NCI-H2227 (cell line): Measurements from ENCODE around the gene SDHB.
"Not testable (repeated sequence)": the region's sequence is repeated elsewhere in the genome, so short reads cannot be mapped to it uniquely, and the experiment has no call there.

Source experiments
- DNase-seq: peaks from one replicate; lab custom pipeline; 2025; ENCODE audit not compliant: unreplicated experiment; lab: John Stamatoyannopoulos, UW

SDHB gene

DNA sequence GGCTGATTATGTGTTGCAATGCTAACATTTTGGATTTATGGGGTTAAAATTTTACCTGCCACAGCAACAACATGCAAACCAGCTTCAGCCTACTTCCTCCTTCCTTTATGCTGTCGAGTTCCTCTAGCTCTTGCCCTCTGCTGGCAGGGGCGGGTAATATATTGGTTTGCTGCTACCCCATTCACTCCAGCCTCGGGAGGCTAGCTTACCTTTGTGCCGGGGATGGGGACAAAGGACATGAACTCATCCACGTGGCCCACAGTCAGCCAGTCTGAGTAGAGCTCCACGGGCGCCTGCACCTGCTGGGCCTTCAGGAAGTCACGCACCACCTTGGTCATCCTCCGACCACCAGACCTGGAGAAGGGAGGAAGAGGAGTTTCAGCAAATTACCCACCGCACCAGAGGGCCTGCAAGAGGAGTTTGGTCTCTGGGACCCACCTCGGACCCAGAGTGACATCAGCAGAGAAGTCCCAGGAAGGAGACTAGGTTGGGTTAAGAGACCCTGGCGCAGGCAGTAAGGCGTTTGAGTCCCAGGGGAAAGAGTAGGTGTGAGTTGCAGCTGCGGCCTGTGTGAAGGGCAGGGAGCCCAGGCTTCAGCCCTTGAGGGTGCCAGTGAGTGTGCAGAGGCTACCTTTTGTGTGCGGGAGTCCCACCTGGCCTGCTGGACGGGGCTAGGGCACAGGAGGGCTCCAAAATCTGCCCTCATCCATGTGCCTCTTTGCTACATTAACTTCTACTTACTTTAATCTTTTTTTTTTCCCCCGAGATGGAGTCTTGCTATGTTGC is 21.8 kb upstream of the SDHB start:
- no peak for DNase-seq

DNA sequence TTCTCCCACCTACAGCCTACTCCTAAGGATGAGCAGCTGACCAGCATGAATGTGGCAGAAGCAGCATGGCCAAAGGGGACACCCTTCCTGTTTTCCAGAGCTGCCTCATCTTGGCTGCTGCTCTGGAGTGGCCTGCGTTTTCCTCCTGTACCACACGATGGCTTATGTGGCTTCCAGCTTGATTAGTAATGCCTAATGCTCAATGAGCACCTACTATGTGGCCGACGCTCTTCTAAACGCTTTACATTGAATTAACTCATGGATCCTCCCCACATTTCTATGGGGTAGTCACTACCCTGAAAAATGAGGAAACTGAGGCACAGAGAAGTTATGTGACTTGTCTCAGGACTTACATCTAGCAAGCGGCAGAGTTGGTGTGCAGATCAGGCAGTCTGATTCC is 18.0 kb upstream of the SDHB start:
- no peak for DNase-seq

DNA sequence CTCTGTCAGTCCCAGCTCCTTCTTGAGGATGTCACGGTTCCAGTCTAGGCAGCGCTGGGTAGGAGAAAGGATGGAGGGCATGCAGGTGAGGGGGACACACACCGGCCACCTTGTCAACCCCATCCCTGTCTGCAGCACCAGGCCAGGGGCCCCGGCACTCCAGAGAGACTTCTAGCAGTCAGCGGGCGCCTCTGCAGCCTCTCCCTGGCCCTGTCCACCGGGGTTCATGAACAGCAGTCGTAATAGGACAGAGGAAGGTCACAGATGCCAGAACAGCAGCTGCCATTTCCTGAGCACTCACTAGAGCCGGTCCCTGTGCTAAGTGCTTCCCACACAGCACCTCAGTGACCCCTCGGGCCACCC is 16.3 kb upstream of the SDHB start:
- no peak for DNase-seq

DNA sequence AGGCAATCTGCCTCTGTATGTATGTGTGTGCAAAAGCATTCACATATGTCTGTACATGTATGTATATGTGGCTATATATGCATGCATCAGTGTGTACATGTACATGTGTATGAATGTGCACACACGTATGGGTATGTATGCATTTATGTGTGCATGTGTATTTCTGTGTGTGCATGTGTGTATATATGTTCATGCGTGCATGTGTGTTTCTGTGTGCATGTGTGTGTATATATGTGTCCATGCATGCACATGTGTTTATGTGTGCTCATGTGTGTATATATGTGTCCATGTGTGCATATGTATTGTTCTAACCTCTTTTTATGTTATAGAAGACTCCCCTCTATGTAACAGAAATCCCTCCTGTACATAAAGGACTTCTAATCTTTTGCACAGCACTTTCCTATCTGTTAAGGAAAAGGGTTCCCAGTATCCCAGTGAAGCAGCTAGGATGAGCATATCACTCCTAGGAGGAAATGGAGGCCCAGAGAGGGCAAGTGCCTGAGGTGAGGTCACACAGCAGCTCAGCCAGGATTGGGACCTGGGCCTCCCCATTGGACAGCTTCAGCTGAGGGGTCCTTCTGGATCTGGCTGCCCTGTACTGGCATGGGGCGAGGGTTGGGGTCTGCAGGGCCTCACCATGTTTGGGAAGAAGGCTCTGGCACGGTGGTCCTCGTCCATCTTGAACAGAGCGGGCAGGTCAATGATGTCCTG is 15.8 kb upstream of the SDHB start:
- no peak for DNase-seq

DNA sequence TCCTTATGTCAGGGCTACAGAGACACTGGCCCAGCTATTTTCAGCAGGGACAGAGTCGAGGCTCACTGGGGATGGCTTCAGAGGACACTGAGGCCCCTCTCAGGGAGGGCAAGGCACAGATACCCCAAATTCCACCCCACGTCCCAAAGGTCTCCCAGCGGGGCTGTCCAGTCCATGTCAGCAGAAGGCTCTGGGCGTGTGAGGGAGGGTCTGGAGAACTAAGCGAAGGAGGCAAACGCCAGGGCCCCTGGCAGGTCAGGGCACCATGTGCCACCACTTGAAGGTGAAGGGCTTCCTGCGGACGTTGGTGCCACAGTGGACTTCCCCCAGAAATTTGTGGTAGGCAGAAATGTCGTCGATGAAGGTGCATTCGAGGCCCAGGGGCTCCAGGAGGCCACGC is 15.0 kb upstream of the SDHB start:
- no peak for DNase-seq

DNA sequence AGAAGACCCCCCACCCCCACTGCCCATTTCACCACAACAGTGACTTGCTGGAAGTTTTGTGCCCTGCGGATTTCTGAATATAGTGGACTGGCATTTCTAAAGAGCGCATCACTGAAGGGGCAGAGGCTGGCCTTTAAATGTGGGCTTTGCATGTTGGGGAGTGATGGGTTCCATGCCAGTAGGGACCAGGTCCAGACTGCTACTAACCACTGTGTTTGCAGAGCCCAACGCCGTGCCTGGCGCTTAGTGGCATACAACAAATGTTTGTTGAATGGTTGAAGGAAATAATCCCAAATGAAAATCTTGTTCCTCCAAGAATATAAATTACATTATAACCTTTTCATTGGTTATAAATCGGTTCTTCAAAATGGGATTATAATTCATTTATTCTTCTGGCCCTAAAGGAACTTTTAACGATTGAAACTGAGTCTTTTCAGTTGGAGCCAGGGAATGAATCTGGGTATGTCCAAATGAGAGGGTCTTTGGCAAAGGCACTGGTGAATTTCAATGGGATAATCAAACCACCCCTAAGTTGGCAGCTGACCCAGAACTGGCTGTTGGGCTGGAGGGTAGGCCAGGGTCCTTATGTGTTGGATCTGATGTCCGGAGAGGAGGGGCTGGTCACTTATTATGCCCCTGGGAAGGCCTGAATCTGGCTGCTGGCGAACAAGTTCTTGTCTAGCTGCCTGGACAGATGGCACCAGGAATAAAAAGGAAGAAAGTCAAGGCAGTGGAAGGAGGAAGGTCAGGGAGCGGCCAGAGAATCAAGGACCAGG is 13.8 kb upstream of the SDHB start:
- no peak for DNase-seq

DNA sequence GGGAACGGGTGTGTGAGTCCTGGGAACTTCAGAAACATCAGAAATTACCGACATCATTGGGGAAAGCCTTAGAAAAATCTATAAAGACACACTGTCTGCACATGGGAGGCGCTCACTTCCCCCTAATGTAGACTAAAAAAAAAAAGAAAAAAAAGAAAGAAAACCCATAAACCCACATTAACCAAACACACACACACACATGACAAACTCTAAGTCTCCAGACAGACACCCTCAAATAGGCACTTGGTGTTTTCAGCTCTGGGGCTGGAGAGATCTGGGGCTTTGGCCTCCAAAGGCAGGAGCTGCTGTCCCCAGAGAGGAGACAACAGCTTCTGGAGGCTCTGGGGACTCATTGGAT is 13.2 kb upstream of the SDHB start:
- no peak for DNase-seq

DNA sequence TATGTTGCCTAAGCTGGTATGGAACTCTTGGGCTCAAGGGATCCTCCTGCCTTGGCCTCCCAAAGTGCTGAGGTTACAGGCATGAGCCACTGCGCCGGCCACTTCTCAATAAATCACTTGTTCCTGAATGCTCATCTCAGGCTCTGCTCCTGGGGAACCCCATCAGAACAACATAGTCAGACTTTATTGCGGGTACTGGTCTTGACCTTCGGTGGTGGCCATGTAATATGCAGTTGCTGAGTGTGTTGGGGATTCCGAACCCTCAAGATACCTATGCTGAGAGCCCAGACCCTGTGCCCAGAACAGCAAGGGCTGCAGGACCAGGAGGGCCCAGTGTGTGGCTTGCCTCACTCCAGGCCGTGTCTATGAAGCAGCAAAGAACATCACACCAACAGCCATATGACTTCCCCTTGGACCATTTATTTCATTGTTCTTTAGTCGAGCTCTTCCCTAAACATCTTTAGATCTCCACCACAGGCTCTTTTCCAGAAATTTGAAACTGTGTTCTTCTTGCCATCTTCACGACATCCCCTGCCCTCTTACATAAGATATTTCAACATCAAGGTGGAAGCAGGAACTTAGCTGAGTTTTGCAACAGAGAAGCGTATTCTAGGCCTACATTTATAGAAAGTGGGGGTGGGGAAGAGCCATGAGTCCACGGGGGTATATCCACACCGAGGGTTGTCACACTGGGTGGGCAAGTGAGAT is 12.7 kb upstream of the SDHB start:
- no peak for DNase-seq

DNA sequence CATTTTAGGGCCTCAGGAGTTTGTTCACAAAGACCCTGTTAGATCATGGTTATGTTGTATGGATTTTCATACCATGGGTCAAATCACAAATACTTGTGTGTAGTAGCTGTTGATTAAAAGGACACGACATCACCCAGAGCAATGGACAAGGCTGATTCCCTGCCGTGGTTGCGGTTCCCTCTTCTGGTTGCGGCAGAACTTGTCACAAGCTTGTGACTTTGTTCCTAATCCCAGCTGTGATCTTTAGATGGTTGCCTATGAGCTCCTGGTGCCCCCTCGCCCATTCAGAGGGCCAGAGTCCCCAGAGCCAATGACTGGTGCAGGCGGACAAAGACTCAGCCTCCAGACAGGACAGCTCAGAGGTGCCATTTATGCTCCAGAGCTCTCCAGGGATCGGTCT is 11.8 kb upstream of the SDHB start:
- DNase-seq = no peak

DNA sequence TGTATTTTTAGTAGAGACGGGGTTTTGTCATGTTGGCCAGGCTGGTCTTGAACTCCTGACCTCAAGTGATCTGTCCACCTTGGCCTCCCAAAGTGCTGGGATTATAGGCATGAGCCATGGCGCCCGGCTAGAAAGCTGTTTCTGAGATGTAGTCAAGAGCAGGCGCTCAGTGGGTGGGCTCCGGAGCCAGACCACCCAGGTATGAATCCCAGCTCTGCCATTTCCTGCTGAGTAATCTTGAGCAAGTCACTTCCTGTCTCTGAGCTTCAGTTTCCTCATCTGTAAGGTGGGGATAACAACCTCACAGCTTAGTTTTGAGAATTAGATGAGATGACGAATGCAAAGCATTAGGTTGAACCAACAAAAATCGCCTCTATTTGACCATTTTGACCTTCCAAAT is 8.9 kb upstream of the SDHB start:
- DNase-seq = not testable (repeated sequence)

DNA sequence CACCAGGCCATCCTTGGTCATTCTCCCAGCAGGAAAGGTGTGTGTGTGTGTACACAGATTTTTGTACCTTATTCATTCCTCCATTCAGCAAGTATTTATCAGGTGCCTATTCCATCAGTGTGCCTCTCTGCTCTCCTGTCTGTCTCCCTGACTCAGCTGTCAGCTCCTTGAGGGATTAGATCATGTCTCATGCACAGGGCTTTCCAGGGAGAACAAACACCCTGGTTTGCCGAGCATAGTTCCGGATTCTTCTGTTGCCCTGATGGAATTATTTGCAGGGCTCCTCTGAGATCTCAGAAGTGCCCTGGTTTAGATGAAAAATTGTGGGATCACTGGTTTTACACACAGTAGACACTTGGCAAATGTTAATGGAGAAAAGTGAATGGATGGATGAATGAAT is 8.1 kb upstream of the SDHB start:
- no peak for DNase-seq

DNA sequence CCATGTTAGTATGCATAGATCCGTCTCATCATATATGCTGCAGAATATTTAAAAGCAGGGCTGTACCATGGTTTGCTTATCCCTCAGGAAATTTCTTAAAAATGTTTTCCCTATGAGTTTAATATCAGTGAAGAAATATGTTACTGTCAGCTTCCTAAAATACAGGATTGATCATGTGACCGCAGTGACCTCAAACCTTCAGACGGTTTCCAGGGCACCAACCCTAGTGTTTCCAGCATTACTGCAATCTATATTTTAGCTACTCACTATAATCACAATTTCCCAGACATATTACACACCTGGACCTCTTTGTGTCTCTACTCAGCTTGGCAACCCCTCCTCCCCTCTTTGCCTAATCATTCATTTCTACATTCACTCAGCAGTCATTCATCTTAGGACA is 7.7 kb upstream of the SDHB start:
- peak; percentile 31 for DNase-seq

DNA sequence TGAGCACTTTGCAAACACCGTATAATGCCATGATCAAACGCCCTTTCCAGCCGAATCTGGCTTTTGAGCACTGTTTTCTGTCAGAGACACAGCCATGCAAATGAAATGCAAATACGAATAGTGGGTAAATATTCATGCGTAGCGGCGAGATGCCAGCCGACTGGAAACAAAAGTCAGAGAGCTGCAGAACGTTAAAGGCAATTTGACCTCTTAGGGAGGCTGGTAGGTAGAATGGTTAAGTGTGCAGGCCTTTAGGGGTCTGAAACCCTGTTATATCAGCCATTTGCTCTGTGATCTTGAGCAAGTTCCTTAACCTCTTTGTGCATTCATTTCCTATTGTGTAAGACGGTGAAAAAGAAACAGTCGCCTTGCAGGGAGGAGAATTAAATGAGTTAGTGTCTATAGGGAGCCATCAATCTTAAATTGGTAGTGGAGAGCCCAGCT is 6.5 kb upstream of the SDHB start:
- no peak for DNase-seq

DNA sequence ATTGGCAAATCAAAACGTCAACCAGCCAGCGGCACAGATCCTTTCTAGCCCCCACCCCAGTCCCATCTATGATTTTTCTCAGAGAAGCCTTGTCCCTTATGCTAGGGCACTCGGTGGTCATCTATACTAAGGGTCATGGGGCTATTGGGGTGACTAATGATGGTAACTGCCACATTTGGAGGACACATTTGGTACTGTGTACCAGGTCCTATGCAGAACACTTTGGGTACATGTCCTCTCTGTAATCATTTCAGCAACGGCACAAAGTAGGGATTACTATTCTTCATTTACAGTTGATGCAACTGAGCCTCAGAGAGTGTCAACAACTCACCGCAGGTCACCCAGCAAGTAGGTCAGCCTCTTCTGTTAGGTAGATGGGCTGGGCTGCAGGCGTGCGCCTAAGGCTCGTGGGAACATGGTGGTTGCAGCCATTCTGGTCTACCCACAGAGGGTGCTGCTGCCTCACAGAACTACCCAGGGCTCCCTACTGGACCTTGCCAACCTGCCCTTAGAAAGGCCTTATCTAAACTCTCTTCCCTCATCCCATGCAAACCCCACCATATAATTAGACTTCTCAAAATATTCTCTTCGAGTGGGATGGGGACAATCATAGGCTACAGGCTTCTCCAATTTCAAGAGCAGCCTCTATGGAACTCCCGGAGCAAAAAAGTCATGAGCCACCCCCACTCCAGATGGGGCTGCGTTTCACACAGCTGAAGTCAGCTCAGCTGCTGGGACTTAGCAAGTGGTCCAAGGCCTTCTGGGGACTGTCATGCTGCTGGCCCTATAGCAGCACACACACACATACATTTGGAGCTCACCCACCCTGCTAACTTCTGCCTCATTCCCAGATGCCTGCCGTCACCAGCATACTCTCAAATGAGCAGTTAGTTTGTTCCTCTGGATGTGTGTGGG is 5.8 kb upstream of the SDHB start:
- peak; percentile 84 for DNase-seq

DNA sequence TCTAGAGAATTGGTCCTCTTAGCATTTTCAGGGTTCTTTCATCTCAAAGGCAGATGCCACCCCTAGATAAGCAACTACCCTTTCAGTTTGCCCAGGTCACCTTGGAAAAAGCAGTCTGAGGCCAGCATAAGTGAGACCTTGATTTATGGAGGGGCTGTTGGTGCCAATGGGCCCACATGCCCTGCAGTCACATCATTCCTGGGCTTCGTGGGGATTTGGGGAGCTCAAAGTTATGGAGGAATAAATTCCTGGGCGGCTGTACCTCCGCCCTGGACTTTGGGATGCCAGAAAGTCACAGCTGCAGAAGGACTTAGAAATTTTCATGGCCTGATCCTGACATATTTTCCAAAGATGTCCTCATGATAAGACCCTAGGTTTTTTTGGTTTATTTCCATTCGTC is 2.7 kb upstream of the SDHB start:
- no peak for DNase-seq

DNA sequence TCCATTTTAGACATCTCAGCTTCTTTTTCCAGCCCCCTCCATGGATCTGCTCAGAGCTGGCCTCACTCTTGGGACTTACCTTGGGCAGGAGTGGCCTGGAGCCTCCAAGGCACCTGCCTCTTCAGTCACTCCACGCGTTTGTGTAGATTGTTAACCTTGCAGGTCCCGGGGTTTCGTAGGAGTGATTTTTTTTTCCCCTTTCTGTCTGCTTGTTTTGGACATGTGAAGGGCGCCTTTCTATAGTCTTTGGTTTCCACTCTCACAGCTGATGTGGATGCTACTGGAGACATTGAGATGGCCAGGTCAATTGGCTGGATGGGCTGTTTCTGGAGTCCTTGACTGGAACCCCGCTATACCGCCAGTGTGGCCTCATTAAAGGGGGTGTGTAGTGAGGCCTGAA is 2.0 kb upstream of the SDHB start:
- no peak for DNase-seq

DNA sequence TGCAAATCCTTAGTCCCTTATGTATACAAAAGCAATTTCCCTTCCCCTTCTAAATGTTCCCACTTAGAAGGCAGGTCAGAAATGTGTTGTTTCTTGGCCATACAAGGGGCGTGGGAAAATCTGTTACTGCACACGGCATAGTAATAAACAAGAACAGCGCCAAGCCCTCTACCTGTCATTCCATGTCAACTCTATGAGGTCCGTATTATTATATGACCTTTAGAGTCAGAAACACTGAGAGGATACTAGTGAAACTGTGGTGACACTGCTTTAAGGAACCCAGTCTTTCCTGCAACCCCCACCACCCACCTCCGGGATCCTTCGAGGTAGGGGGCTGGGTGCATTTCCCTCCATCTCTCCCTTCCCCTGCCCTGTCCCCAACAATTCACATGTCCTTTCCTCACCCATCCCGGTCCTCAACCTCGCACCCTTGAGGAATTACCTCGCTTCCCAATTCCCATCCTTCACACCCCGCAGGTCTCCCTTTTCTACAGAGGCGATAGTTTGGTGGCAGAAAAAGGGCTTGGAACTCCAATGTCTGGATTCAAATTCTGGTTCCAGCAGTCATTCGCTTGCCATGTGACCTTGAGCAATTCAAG is 647 bp downstream of the SDHB start:
- peak; percentile 21 for DNase-seq

DNA sequence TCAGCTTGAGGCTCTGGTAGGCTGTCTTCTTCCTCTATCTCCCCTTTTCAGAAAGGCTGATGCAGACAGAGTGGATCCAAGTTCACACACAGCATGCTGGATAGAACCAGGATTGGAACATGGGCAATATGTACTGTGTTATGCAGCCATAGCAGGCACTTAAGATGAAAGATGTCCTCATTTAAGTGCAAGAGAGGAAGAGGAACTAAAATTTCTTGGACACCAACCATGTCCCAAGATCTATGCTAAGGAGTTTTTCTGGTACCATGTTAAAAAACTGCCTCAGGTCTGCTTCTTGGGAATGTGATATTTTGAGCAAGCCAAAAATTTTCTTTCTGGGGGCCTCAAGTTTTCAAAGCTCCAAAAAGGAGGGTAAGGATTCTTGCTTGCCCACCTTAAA is 1.2 kb downstream of the SDHB start:
- no peak for DNase-seq

DNA sequence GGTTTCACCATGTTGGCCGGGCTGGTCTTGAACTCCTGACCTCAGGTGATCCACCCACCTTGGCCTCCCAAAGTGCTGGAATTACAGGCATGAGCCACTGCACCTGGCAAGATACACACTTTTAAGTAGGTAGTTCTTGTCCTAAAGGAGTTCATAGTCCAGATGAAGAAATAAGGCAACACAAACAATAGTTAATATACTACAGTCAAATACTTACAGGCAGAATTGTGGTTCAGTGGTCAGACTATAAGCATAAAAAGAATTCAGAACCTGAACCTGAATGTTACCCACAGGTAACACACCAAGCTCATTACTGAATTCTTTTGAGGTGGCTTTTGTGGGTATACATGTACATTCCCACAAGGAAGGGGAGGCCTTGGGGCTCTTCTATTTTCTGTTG is 1.8 kb downstream of the SDHB start:
- no peak for DNase-seq

DNA sequence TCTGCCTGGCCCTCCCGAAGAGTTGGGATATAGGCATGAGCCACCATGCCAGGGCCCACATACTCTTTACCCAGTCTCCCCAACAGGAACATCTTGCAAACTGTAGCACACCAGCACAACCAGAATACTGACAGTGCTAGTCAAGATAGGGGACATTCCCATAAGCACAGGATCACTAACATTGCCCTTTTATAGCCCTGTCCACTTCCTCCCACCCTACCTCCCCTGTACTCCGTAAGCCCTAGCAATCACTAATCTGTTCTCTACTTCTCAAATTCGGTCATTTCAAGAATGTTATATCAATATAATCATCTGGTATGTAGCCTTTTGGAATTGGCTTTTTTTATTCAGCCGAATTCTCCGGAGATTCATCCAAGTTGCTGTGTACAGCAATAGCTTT is 5.9 kb downstream of the SDHB start:
- DNase-seq = no peak
